Measurements from ENCODE around the gene SURF1.

Gene SURF1

DNA sequence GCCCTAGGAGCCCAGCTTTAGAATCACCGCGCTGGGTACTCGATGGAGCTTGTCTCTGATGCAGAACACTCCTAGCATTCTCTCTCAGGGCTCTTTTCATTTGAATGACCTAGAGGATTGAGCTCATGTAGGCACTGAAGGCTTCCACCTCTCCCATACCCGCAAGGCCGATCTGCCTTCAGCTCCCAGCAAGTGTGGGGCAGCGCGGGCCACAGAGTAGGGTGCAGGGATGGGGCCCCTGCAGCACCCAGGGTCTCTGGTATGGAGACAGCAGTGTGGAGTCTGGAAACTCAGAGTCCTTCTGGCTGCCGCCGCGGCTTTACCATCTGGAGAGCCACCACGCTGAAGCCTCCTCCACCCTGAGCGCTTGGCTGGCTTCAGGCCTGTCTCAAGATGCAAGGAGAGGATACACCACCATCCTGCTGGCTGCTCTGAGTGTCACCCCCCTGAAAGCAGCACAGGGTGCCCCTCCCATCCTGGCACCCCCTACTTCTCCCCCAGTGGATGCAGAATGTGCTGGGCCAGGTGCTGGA lies 32.8 kb upstream of the SURF1 start:
- Histone ChIP-seq H3K4me3 (no peak overlapping the region), H3K9me3 (ENCODE audit: low read depth, low read length) (no peaks in the 10 kb centered on the region), H3K9ac (ENCODE audit: insufficient read length) (no peak overlapping the region), H3K27ac (no peak overlapping the region), H3K36me3 (ENCODE audit: insufficient read depth, low read length) (no peaks in the 10 kb centered on the region)
- TF ChIP-seq POLR2AphosphoS5 (IDR thresholded peaks at IDR 0.05; ENCODE audit: borderline replicate concordance, low read depth, low read length) (no peak), FOXP2 (optimal IDR thresholded peaks at IDR 0.05; ENCODE audit: control extremely low read depth, extremely low read length, insufficient read depth) (no peak), EZH2 (IDR thresholded peaks at IDR 0.05) (no peak)
- no peak for DNase-seq (ENCODE audit: low read depth, low spot score)

GRCh38 chr9:133387680-133388079 lies 31.4 kb upstream of the SURF1 start:
- Histone ChIP-seq H3K4me3 (no peak overlapping the region), H3K36me3 (ENCODE audit: insufficient read depth, low read length) (no peaks in the 10 kb centered on the region), H3K27ac (no peak overlapping the region), H3K9ac (ENCODE audit: insufficient read length) (no peak overlapping the region), H3K9me3 (ENCODE audit: low read depth, low read length) (no peaks in the 10 kb centered on the region)
- TF ChIP-seq POLR2AphosphoS5 (IDR thresholded peaks at IDR 0.05; ENCODE audit: borderline replicate concordance, low read depth, low read length) (no peak), FOXP2 (optimal IDR thresholded peaks at IDR 0.05; ENCODE audit: control extremely low read depth, extremely low read length, insufficient read depth) (no peak), EZH2 (IDR thresholded peaks at IDR 0.05) (no peak)
- DNase-seq (ENCODE audit: low read depth, low spot score) = no peak

DNA sequence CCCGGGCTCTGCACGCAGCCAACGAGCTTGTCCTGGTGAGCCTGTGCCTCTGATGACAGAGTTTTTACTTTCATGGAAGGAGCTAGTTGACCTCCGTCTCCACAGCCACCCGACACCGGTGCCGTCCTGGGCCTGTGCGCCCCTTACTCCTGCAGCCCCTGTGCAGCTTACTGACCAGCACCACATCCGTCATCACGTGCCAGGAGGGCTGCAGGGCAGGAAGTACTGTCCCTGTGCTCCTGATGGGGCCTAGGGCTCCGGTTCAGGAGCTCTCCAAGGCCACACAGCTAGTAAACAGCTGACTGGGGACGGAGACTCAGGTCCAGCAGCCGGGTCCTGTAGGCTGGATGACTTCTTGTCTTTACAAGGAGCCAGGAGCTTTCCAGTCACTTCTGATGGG lies 30.1 kb upstream of the SURF1 start:
- no peak for DNase-seq (ENCODE audit: low read depth, low spot score)
- TF ChIP-seq FOXP2 (optimal IDR thresholded peaks at IDR 0.05; ENCODE audit: control extremely low read depth, extremely low read length, insufficient read depth) (no peak), POLR2AphosphoS5 (IDR thresholded peaks at IDR 0.05; ENCODE audit: borderline replicate concordance, low read depth, low read length) (no peak), EZH2 (IDR thresholded peaks at IDR 0.05) (no peak)
- no peak overlapping the region for H3K9ac ChIP-seq (ENCODE audit: insufficient read length)

GRCh38 chr9:133385452-133385851 lies 29.2 kb upstream of the SURF1 start:
- H3K9me3 ChIP-seq (ENCODE audit: low read depth, low read length) = no peaks in the 10 kb centered on the region
- no peak for DNase-seq (ENCODE audit: low read depth, low spot score)
- TF ChIP-seq POLR2AphosphoS5 (IDR thresholded peaks at IDR 0.05; ENCODE audit: borderline replicate concordance, low read depth, low read length) (no peak), FOXP2 (optimal IDR thresholded peaks at IDR 0.05; ENCODE audit: control extremely low read depth, extremely low read length, insufficient read depth) (no peak), EZH2 (IDR thresholded peaks at IDR 0.05) (no peak)
- no peak overlapping the region for H3K9ac ChIP-seq (ENCODE audit: insufficient read length)
- H3K4me3 ChIP-seq = no peak overlapping the region
- H3K36me3 ChIP-seq (ENCODE audit: insufficient read depth, low read length) = no peaks in the 10 kb centered on the region
- H3K27ac ChIP-seq = no peak overlapping the region

More for the DNA sequence above, 30.1 kb upstream of the SURF1 start:
- Histone ChIP-seq H3K36me3 (ENCODE audit: insufficient read depth, low read length) (no peaks in the 10 kb centered on the region), H3K9me3 (ENCODE audit: low read depth, low read length) (no peaks in the 10 kb centered on the region), H3K4me3 (no peak overlapping the region), H3K27ac (no peak overlapping the region)

GRCh38 chr9:133384736-133385321 lies 28.5 kb upstream of the SURF1 start:
- no peaks in the 10 kb centered on the region for H3K36me3 ChIP-seq (ENCODE audit: insufficient read depth, low read length)
- no peak overlapping the region for H3K27ac ChIP-seq
- no peak for DNase-seq (ENCODE audit: low read depth, low spot score)
- no peak overlapping the region for H3K4me3 ChIP-seq
- TF ChIP-seq EZH2 (IDR thresholded peaks at IDR 0.05) (no peak), FOXP2 (optimal IDR thresholded peaks at IDR 0.05; ENCODE audit: control extremely low read depth, extremely low read length, insufficient read depth) (no peak), POLR2AphosphoS5 (IDR thresholded peaks at IDR 0.05; ENCODE audit: borderline replicate concordance, low read depth, low read length) (no peak)
- no peak overlapping the region for H3K9ac ChIP-seq (ENCODE audit: insufficient read length)
- no peaks in the 10 kb centered on the region for H3K9me3 ChIP-seq (ENCODE audit: low read depth, low read length)

- H3K9me3 ChIP-seq (ENCODE audit: low read depth, low read length) = no peaks in the 10 kb centered on the region
- H3K27ac ChIP-seq = no peak overlapping the region
- no peak overlapping the region for H3K4me3 ChIP-seq
- H3K36me3 ChIP-seq (ENCODE audit: insufficient read depth, low read length) = no peaks in the 10 kb centered on the region
- no peak for DNase-seq (ENCODE audit: low read depth, low spot score)
- no peak for TF ChIP-seq EZH2 (IDR thresholded peaks at IDR 0.05)
- no peak for TF ChIP-seq FOXP2 (optimal IDR thresholded peaks at IDR 0.05; ENCODE audit: control extremely low read depth, extremely low read length, insufficient read depth)
- TF ChIP-seq POLR2AphosphoS5 (IDR thresholded peaks at IDR 0.05; ENCODE audit: borderline replicate concordance, low read depth, low read length) = no peak
- H3K9ac ChIP-seq (ENCODE audit: insufficient read length) = no peak overlapping the region
Observed at GRCh38 chr9:133383438-133383837, 27.2 kb upstream of the SURF1 start.

DNA sequence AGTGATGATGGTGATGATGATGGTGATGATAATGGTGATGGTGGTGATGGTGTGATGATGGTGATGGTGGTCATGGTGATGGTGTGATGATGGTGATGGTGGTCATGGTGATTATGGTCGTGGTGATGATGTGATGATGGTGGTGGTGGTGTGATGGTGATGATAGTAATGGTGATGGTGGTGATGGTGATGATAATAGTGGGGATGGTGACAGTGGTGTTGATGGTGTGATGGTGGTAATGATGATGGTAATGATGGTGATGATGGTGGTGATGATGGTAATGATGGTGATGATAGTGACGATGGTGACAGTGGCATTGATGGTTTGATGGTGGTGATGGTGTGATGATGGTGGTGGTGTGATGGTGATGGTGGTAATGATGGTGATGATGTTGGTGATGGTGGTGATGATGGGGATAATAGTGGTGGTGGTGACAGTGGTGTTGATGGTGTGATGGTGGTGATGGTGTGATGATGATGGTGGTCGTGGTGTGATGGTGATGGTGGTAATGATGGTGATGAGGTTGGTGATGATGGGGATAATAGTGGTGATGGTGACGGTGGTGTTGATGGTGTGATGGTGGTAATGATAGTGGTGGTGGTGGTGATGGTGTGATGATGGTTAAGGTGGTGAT lies 26.3 kb upstream of the SURF1 start:
- DNase-seq (ENCODE audit: low read depth, low spot score) = no peak
- H3K9me3 ChIP-seq (ENCODE audit: low read depth, low read length) = no peaks in the 10 kb centered on the region
- H3K27ac ChIP-seq = no peak overlapping the region
- TF ChIP-seq FOXP2 (optimal IDR thresholded peaks at IDR 0.05; ENCODE audit: control extremely low read depth, extremely low read length, insufficient read depth) (no peak), POLR2AphosphoS5 (IDR thresholded peaks at IDR 0.05; ENCODE audit: borderline replicate concordance, low read depth, low read length) (no peak), EZH2 (IDR thresholded peaks at IDR 0.05) (no peak)
- H3K36me3 ChIP-seq (ENCODE audit: insufficient read depth, low read length) = no peaks in the 10 kb centered on the region
- no peak overlapping the region for H3K4me3 ChIP-seq
- H3K9ac ChIP-seq (ENCODE audit: insufficient read length) = no peak overlapping the region

DNA sequence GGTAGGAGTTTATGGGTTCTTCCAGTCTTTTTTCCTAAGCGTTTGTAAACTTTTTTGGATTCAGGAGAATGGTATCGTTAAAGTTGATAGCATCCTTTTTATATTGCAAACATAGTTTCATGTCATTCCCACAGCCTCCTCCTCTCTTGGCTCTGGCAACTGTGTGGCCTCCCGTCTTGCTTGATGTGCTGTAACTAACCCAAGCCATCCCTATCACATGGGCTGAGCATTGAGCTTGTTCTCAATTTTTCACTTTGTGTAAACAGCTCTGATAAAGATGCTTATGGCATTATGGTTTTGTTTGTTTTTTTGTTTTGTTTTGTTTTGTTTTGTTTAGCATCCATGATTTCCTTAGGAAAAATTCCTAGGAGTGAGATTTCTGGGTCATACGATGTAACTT lies 24.4 kb upstream of the SURF1 start:
- Histone ChIP-seq H3K9me3 (ENCODE audit: low read depth, low read length) (no peaks in the 10 kb centered on the region), H3K4me3 (no peak overlapping the region), H3K27ac (no peak overlapping the region), H3K9ac (ENCODE audit: insufficient read length) (no peak overlapping the region), H3K36me3 (ENCODE audit: insufficient read depth, low read length) (no peaks in the 10 kb centered on the region)
- no peak for TF ChIP-seq POLR2AphosphoS5 (IDR thresholded peaks at IDR 0.05; ENCODE audit: borderline replicate concordance, low read depth, low read length)
- TF ChIP-seq FOXP2 (optimal IDR thresholded peaks at IDR 0.05; ENCODE audit: control extremely low read depth, extremely low read length, insufficient read depth) = no peak
- TF ChIP-seq EZH2 (IDR thresholded peaks at IDR 0.05) = no peak
- no peak for DNase-seq (ENCODE audit: low read depth, low spot score)
